H1 (cell line): ENCODE measurements around the gene ZNF184. TPM values are rescaled to one million over a fixed set of nuclear protein-coding genes. Genes with fewer than 3 reads are reported as not detected.

ENCODE experiments used
- CTCF ChIA-PET: fragments of 300-600 bp; sonication (Branson Sonifier 250); formaldehyde crosslinking; loops from one replicate; lab custom pipeline; 2021; ENCODE audit not compliant: partially characterized antibody; lab: Charles Lee
- POLR2A ChIA-PET: fragments of 300-600 bp; sonication (Branson Sonifier 250); formaldehyde crosslinking; loops from one replicate; lab custom pipeline; 2021; ENCODE audit warnings: inconsistent platforms; ENCODE audit not compliant: partially characterized antibody; lab: Charles Lee
- DNase-seq, 2 experiments: peaks; one replicate each; pipeline versions ENCODE4 v3.0.0 to v3.0.0-alpha.2; 2010 to 2022; ENCODE audit warnings: low spot score in 2 of 2, low read depth in 1 of 2, mixed read lengths in 1 of 2
- FAIRE-seq: peaks from 2 replicates; lab custom pipeline; 2011; peaks lifted over from hg19 to GRCh38; lab: Jason Lieb, UNC
- H2AFZ ChIP-seq: 2 replicates; pipeline ENCODE4 v1.8.1; 2012; ENCODE audit warnings: low read length, inconsistent platforms
- H2AK5ac ChIP-seq: 2 replicates; pipeline ENCODE4 v1.6.1; 2013; ENCODE audit warnings: low read depth, low read length
- H2BK120ac ChIP-seq: replicated peaks from 2 replicates; pipeline ENCODE3; 2013; ENCODE audit warnings: low read depth, low read length, inconsistent platforms
- H2BK12ac ChIP-seq: 2 replicates; pipeline ENCODE4 v1.6.1; 2013; ENCODE audit warnings: low read depth, low read length
- H2BK15ac ChIP-seq: 2 replicates; pipeline ENCODE4 v1.6.1; 2013; ENCODE audit warnings: low read length
- H2BK20ac ChIP-seq: 2 replicates; pipeline ENCODE4 v1.6.1; 2013; ENCODE audit warnings: low read length
- H2BK5ac ChIP-seq: 2 replicates; pipeline ENCODE4 v1.6.1; 2013; ENCODE audit warnings: low read depth, low read length
- H3K14ac ChIP-seq: 2 replicates; pipeline ENCODE4 v1.6.1; 2013; ENCODE audit warnings: inconsistent platforms; ENCODE audit not compliant: insufficient read length
- H3K18ac ChIP-seq: 2 replicates; pipeline ENCODE4 v1.6.1; 2013; ENCODE audit warnings: low read length; ENCODE audit errors: extremely low read depth
- H3K23ac ChIP-seq: 2 replicates; pipeline ENCODE4 v1.6.1; 2013; ENCODE audit warnings: inconsistent platforms; ENCODE audit not compliant: insufficient read length
- H3K23me2 ChIP-seq: 2 replicates; pipeline ENCODE4 v1.6.1; 2013; ENCODE audit warnings: low read depth, low read length
- H3K27ac ChIP-seq: 2 replicates; pipeline ENCODE4 v1.6.1; 2011; ENCODE audit warnings: low read depth, low read length, inconsistent platforms
- H3K27me3 ChIP-seq, 4 experiments: replicated peaks in 1 of 4; 1 replicate in 1 of 4; 2 replicates in 3 of 4; pipeline versions ENCODE4 v1.6.1 to v1.8.1; 2011 to 2013; ENCODE audit warnings: low read length in 3 of 4, mild to moderate bottlenecking in 3 of 4, inconsistent platforms in 2 of 4, mixed read lengths in 2 of 4, moderate library complexity in 1 of 4; ENCODE audit not compliant: control insufficient read depth in 3 of 4, insufficient read depth in 3 of 4; ENCODE audit errors: extremely low read depth in 1 of 4
- H3K36me3 ChIP-seq, 4 experiments: 2 replicates each; pipeline versions ENCODE4 v1.6.1 to v1.8.1; 2011 to 2013; ENCODE audit warnings: mild to moderate bottlenecking in 4 of 4, low read length in 3 of 4, moderate library complexity in 2 of 4, control low read depth in 1 of 4, inconsistent platforms in 1 of 4; ENCODE audit not compliant: insufficient read depth in 4 of 4, control insufficient read depth in 2 of 4
- H3K4ac ChIP-seq: replicated peaks from 2 replicates; pipeline ENCODE3; 2013; ENCODE audit warnings: low read length, low read depth, mixed read lengths, inconsistent platforms; ENCODE audit not compliant: insufficient read length
- H3K4me1 ChIP-seq, 4 experiments: replicated peaks in 1 of 4; 1 replicate in 1 of 4; 2 replicates in 3 of 4; pipeline versions ENCODE4 v1.6.1 to v1.8.1; 2011 to 2013; ENCODE audit warnings: low read length in 3 of 4, inconsistent platforms in 2 of 4, mixed read lengths in 1 of 4; ENCODE audit not compliant: insufficient read depth in 4 of 4, control insufficient read depth in 3 of 4
- H3K4me2 ChIP-seq, 2 experiments: 2 replicates each; pipeline versions ENCODE4 v1.6.1 to v1.8.1; 2011 to 2013; ENCODE audit warnings: low read depth in 2 of 2, low read length in 2 of 2, control low read depth in 1 of 2, inconsistent platforms in 1 of 2, mild to moderate bottlenecking in 1 of 2; ENCODE audit not compliant: insufficient read depth in 1 of 2
- H3K4me3 ChIP-seq, 4 experiments: fragments of 200-600, 300-600 bp in 1 of 4; sonication (generic), shearing (Covaris generic), sonication (Bioruptor Twin) in 1 of 4; 2 replicates each; pipeline versions ENCODE4 v1.5.1 to v1.8.1; 2011 to 2016; ENCODE audit warnings: low read length in 4 of 4, low read depth in 3 of 4, control low read depth in 2 of 4, inconsistent platforms in 2 of 4, mild to moderate bottlenecking in 2 of 4, mixed read lengths in 1 of 4, moderate library complexity in 1 of 4; ENCODE audit not compliant: insufficient read depth in 2 of 4; ENCODE audit errors: extremely low read depth in 1 of 4
- H3K56ac ChIP-seq: replicated peaks from 2 replicates; pipeline ENCODE3; 2013; ENCODE audit warnings: low read depth, mild to moderate bottlenecking, mixed read lengths, low read length, inconsistent platforms; ENCODE audit not compliant: insufficient read length
- H3K79me1 ChIP-seq: 2 replicates; pipeline ENCODE4 v1.6.1; 2013; ENCODE audit warnings: low read depth, low read length, control low read depth
- H3K79me2 ChIP-seq, 2 experiments: 2 replicates each; pipeline versions ENCODE4 v1.6.1 to v1.8.1; 2012 to 2013; ENCODE audit warnings: low read length in 2 of 2, mild to moderate bottlenecking in 2 of 2, inconsistent platforms in 1 of 2; ENCODE audit not compliant: insufficient read depth in 2 of 2, control insufficient read depth in 1 of 2
- H3K9ac ChIP-seq, 4 experiments: replicated peaks in 1 of 4; 1 replicate in 1 of 4; 2 replicates in 3 of 4; pipeline versions ENCODE4 v1.6.1 to v1.8.1; 2011 to 2013; ENCODE audit warnings: low read depth in 3 of 4, low read length in 3 of 4, control low read depth in 2 of 4, mild to moderate bottlenecking in 2 of 4, moderate library complexity in 2 of 4, inconsistent platforms in 1 of 4; ENCODE audit errors: extremely low read depth in 1 of 4
- H3K9me3 ChIP-seq, 2 experiments: 2 replicates each; pipeline versions ENCODE4 v1.6.1 to v1.8.1; 2012 to 2013; ENCODE audit warnings: mild to moderate bottlenecking in 2 of 2, moderate library complexity in 2 of 2, control low read depth in 1 of 2, inconsistent platforms in 1 of 2, low read depth in 1 of 2, low read length in 1 of 2, mixed read lengths in 1 of 2; ENCODE audit not compliant: insufficient read depth in 2 of 2
- H4K20me1 ChIP-seq, 2 experiments: replicated peaks in 1 of 2; 2 replicates each; pipeline versions ENCODE3 to v1.8.1; 2011 to 2013; ENCODE audit warnings: inconsistent platforms in 2 of 2, low read length in 2 of 2, mild to moderate bottlenecking in 1 of 2; ENCODE audit not compliant: insufficient read depth in 2 of 2, control insufficient read depth in 1 of 2
- H4K5ac ChIP-seq: 2 replicates; pipeline ENCODE4 v1.6.1; 2013; ENCODE audit warnings: low read length, low read depth, mixed read lengths, inconsistent platforms; ENCODE audit not compliant: insufficient read length
- H4K8ac ChIP-seq: 2 replicates; pipeline ENCODE4 v1.8.0; 2013; ENCODE audit warnings: mild to moderate bottlenecking, moderate library complexity, low read length, inconsistent platforms; ENCODE audit not compliant: insufficient read depth; ENCODE audit errors: extremely low read depth
- H4K91ac ChIP-seq: replicated peaks from 2 replicates; pipeline ENCODE3; 2013; ENCODE audit warnings: low read length, mixed read lengths, inconsistent platforms; ENCODE audit not compliant: insufficient read length
- ATF2 ChIP-seq: IDR thresholded peaks from 2 replicates; pipeline ENCODE4 v1.6.1; 2012; ENCODE audit warnings: low read length, inconsistent platforms
- BRCA1 ChIP-seq: IDR thresholded peaks from 2 replicates; pipeline ENCODE4 v1.6.1; 2012; ENCODE audit warnings: low read depth, low read length, improper control_type of control experiment
- CTCF ChIP-seq, 3 experiments: IDR thresholded peaks; 1 replicate in 2 of 3; 2 replicates in 1 of 3; pipeline versions ENCODE4 v1.5.1 to v1.6.1; 2011; ENCODE audit warnings: low read length in 3 of 3, mild to moderate bottlenecking in 3 of 3, inconsistent platforms in 2 of 3, low read depth in 1 of 3, moderate library complexity in 1 of 3; ENCODE audit not compliant: insufficient read depth in 1 of 3; ENCODE audit errors: control extremely low read depth in 1 of 3
- GABPA ChIP-seq: IDR thresholded peaks from 2 replicates; pipeline ENCODE4 v1.6.1; 2011; ENCODE audit warnings: mild to moderate bottlenecking, low read length, moderate library complexity, borderline replicate concordance; ENCODE audit not compliant: insufficient read depth
- HDAC2 ChIP-seq, 2 experiments: fragments of 300-600 bp in 1 of 2; sonication (generic) in 1 of 2; IDR thresholded peaks; 2 replicates each; pipeline ENCODE4 v1.6.1; 2011 to 2012; ENCODE audit warnings: low read depth in 2 of 2, low read length in 2 of 2, mild to moderate bottlenecking in 2 of 2, moderate library complexity in 2 of 2, borderline replicate concordance in 1 of 2, inconsistent platforms in 1 of 2
- NRF1 ChIP-seq: IDR thresholded peaks from 2 replicates; pipeline ENCODE4 v1.6.1; 2011; ENCODE audit warnings: mild to moderate bottlenecking, low read depth, low read length, improper control_type of control experiment
- POLR2A ChIP-seq, 2 experiments: IDR thresholded peaks; 1 replicate in 1 of 2; 2 replicates in 1 of 2; pipeline ENCODE4 v1.6.1; 2011; ENCODE audit warnings: low read depth in 2 of 2, low read length in 2 of 2, mild to moderate bottlenecking in 2 of 2; ENCODE audit errors: control extremely low read depth in 1 of 2
- SIX5 ChIP-seq: IDR thresholded peaks from 2 replicates; pipeline ENCODE4 v1.6.1; 2011; ENCODE audit warnings: mild to moderate bottlenecking, low read depth, low read length
- SP4 ChIP-seq: IDR thresholded peaks from 2 replicates; pipeline ENCODE4 v1.6.1; 2012; ENCODE audit warnings: low read length, inconsistent platforms
- TAF7 ChIP-seq: optimal IDR thresholded peaks from 2 replicates; pipeline ENCODE3; 2011; ENCODE audit warnings: low read depth, mild to moderate bottlenecking, inconsistent platforms, low read length, moderate library complexity, borderline replicate concordance
- TEAD4 ChIP-seq: IDR thresholded peaks from 2 replicates; pipeline ENCODE4 v1.6.1; 2012; ENCODE audit warnings: low read depth, low read length, inconsistent platforms, mixed read lengths
- WGBS, 2 experiments: shearing (Covaris generic) in 1 of 2; methylation state at CpG; one replicate each; pipeline versions ENCODE4 v1.1.6 to v1.1.7; 2013 to 2015; ENCODE audit warnings: low lambda C conversion rate in 2 of 2, mixed read lengths in 2 of 2, inconsistent platforms in 1 of 2, low coverage in 1 of 2, missing lambda C conversion rate in 1 of 2; ENCODE audit not compliant: insufficient replicate concordance in 2 of 2, insufficient coverage in 1 of 2, insufficient read length in 1 of 2; ENCODE audit errors: extremely low coverage in 1 of 2, missing lambda C conversion rate in 1 of 2; 5-methylcytosine and 5-hydroxymethylcytosine counted together
- polyA plus RNA-seq, 7 experiments: library from polyadenylated mRNA; depleted of rRNA in 3 of 7; stranded (reverse) in 5 of 7; unstranded in 2 of 7; fragments of >200 nt in 5 of 7; fragments of 200-250 nt in 2 of 7; gene quantifications; 1 replicate in 5 of 7; 2 replicates in 1 of 7; 4 replicates in 1 of 7; pipeline versions ENCODE4 v1.2.1 to v1.2.3, GENCODE V29; 2011 to 2013; ENCODE audit warnings: missing spikeins in 2 of 7, mixed read lengths in 2 of 7
- total RNA-seq: library from RNA; stranded (reverse); fragmentation: NEBNext Ultra II Directional; extraction: Animal tissue kit (Norgen Biotek cat#: 25700); gene quantifications from 2 replicates; pipeline ENCODE4 v1.2.1, GENCODE V29; 2021

The ZNF184 gene
- total and polyA plus RNA-seq, 2 of the 8 experiments (the other 6 are each of a cell fraction or from before 2014, with no cell fraction given): 1.9 to 12.3 TPM

- H2AK5ac ChIP-seq: no peak overlapping the region
- 84% methylated on average over 2 of the region's 2 CpGs; no CpG with 5 or more reads in 1 of the 2 experiments for whole genome bisulfite sequencing, 2 experiments
- TF ChIP-seq SIX5 (no peak), HDAC2 (IDR thresholded peaks at IDR 0.05; ENCODE audit: borderline replicate concordance in 1 of 2, low read depth in 2 of 2, low read length in 2 of 2) (no peak), POLR2A (IDR thresholded peaks at IDR 0.05; ENCODE audit: control extremely low read depth in 1 of 2, low read depth in 2 of 2, low read length in 2 of 2) (no peak), CTCF (IDR thresholded peaks at IDR 0.05; ENCODE audit: control extremely low read depth in 1 of 3, insufficient read depth in 1 of 3, low read depth in 1 of 3, low read length in 3 of 3) (no peak), NRF1 (no peak), GABPA (no peak), BRCA1 (no peak), TAF7 (no peak), ATF2 (no peak), SP4 (no peak), TEAD4 (no peak)
These were observed 57.0 kb downstream of the ZNF184 start for GRCh38 chr6:27415898-27416297.

More at GRCh38 chr6:27415898-27416297, 57.0 kb downstream of the ZNF184 start:
- no peak overlapping the region for H4K91ac ChIP-seq
- H3K23ac ChIP-seq: no peak overlapping the region
- no peak overlapping the region for H3K14ac ChIP-seq
- no peaks in the 10 kb centered on the region for H3K27me3 ChIP-seq
- H3K79me1 ChIP-seq: no peaks in the 10 kb centered on the region
- no peak overlapping the region for H2AFZ ChIP-seq
- H2BK15ac ChIP-seq: no peak overlapping the region
- H3K23me2 ChIP-seq: no peaks in the 10 kb centered on the region; the same call in 1 of the 2 replicates
- FAIRE-seq (no peak), DNase-seq (no peak)
- ChIA-PET CTCF (no interaction called here), POLR2A (no interaction called here)
- H3K9me3 ChIP-seq: peaks cover 0 to 5% of the 10 kb centered on the region in 2 experiments; a peak in 1 of 4 replicates
- no peak overlapping the region for H2BK5ac ChIP-seq
- no peak overlapping the region for H3K56ac ChIP-seq
- no peak overlapping the region for H3K4ac ChIP-seq
- H3K4me2 ChIP-seq: no peak overlapping the region
- no peak overlapping the region for H3K27ac ChIP-seq
- H4K5ac ChIP-seq: no peak overlapping the region
- no peak overlapping the region for H2BK120ac ChIP-seq
- no peak overlapping the region for H3K18ac ChIP-seq
- H3K36me3 ChIP-seq: no peaks in the 10 kb centered on the region
- H3K4me3 ChIP-seq: no peak overlapping the region
- H2BK20ac ChIP-seq: no peak overlapping the region
- H3K9ac ChIP-seq: no peak overlapping the region
- H4K8ac ChIP-seq: no peak overlapping the region
- H3K4me1 ChIP-seq: no peaks in the 10 kb centered on the region
- no peaks in the 10 kb centered on the region for H4K20me1 ChIP-seq
- no peaks in the 10 kb centered on the region for H3K79me2 ChIP-seq
- no peak overlapping the region for H2BK12ac ChIP-seq
